Upper lobe of left lung (tissue), 4 donors: Measurements from ENCODE around the gene GID8.

Experiments used
- CTCF ChIP-seq, 6 experiments: fragments of 450-650 bp in 4 of 6; fragments of 200-600 bp in 2 of 6; sonication (generic) in 2 of 6; IDR thresholded peaks; one replicate each; pipeline ENCODE4 v1.5.1; 2016 to 2019; ENCODE audit warnings: antibody characterized with exemption in 6 of 6
- EP300 ChIP-seq, 4 donors: sonication (generic); formaldehyde crosslinking; IDR thresholded peaks; one replicate each; pipeline ENCODE4 v1.5.1; 2017; ENCODE audit warnings: antibody characterized with exemption in 4 of 4, control low read depth in 2 of 4
- POLR2A ChIP-seq, 4 donors: fragments of 450-650 bp; IDR thresholded peaks; one replicate each; pipeline ENCODE4 v1.5.1; 2016 to 2017; ENCODE audit warnings: antibody characterized with exemption in 4 of 4, mild to moderate bottlenecking in 2 of 4
- POLR2AphosphoS5 ChIP-seq, 2 donors: sonication (generic); formaldehyde crosslinking; IDR thresholded peaks; one replicate each; pipeline ENCODE4 v1.5.1; 2017; ENCODE audit warnings: antibody characterized with exemption in 2 of 2

- no peak for TF ChIP-seq POLR2A (IDR thresholded peaks at IDR 0.05)
- TF ChIP-seq EP300 (IDR thresholded peaks at IDR 0.05) = no peak
- TF ChIP-seq CTCF (IDR thresholded peaks at IDR 0.05) = no peak
- no peak for TF ChIP-seq POLR2AphosphoS5 (IDR thresholded peaks at IDR 0.05)
These were observed 6.2 kb downstream of the GID8 start for GRCh38 chr20:62944184-62944583.
